Epithelial cell of prostate (primary cell): ENCODE results near the gene CCDC51.
"Not testable (repeated sequence)": the region's sequence is repeated elsewhere in the genome, so short reads cannot be mapped to it uniquely, and the experiment has no call there.

ENCODE experiments used
- DNase-seq: peaks from one replicate; pipeline ENCODE4 v3.0.0-alpha.2; 2011; ENCODE audit warnings: low read depth, low spot score
- H3K27ac ChIP-seq: fragments of 450-650 bp; 2 replicates; pipeline ENCODE4 v1.5.1; 2017; ENCODE audit warnings: mild to moderate bottlenecking

Gene CCDC51

GRCh38 chr3:48439820-48440589 is at the start of gene CCDC51, which contains the start of gene TMA7:
Gene CCDC51, minus strand, starts transcription at chr3:48440119. Its CDS starts 4,991 bp downstream, at chr3:48435128.
Gene TMA7, plus strand, starts transcription at chr3:48440257. Its CDS starts 40 bp downstream, at chr3:48440297.
- peak; percentile 84 for DNase-seq
- peak within 1 kb of the TSS; percentile 86 for H3K27ac ChIP-seq

GRCh38 chr3:48486952-48487351 is 47.0 kb upstream of the CCDC51 start:
- DNase-seq, result no peak
- no peak overlapping the region for H3K27ac ChIP-seq

- not testable (repeated sequence) for DNase-seq, H3K27ac ChIP-seq
Observed at GRCh38 chr3:48482822-48483221, 42.9 kb upstream of the CCDC51 start.

GRCh38 chr3:48480891-48481290 is 41.0 kb upstream of the CCDC51 start:
- DNase-seq, result not testable (repeated sequence)

GRCh38 chr3:48478626-48479555 is 39.0 kb upstream of the CCDC51 start:
- DNase-seq, result no peak
- no peak overlapping the region for H3K27ac ChIP-seq

More at GRCh38 chr3:48480891-48481290, 41.0 kb upstream of the CCDC51 start:
- H3K27ac ChIP-seq, result not testable (repeated sequence)

- no peak overlapping the region for H3K27ac ChIP-seq
- no peak for DNase-seq
Observed at GRCh38 chr3:48477959-48478520, 38.1 kb upstream of the CCDC51 start.

GRCh38 chr3:48476426-48477053 is 36.6 kb upstream of the CCDC51 start:
- H3K27ac ChIP-seq, result no peak overlapping the region
- DNase-seq, result no peak

- DNase-seq, result no peak
- no peak overlapping the region for H3K27ac ChIP-seq
Observed at GRCh38 chr3:48475188-48475587, 35.3 kb upstream of the CCDC51 start.

GRCh38 chr3:48474619-48475018 is 34.7 kb upstream of the CCDC51 start:
- no peak overlapping the region for H3K27ac ChIP-seq
- no peak for DNase-seq

- DNase-seq, H3K27ac ChIP-seq: not testable (repeated sequence)
Observed at GRCh38 chr3:48474031-48474430, 34.1 kb upstream of the CCDC51 start.

GRCh38 chr3:48473617-48473952 is 33.7 kb upstream of the CCDC51 start:
- peak overlapping the region; percentile 82 for H3K27ac ChIP-seq
- DNase-seq, result no peak

GRCh38 chr3:48472923-48473616 is 33.2 kb upstream of the CCDC51 start:
- H3K27ac ChIP-seq, result peak overlapping the region; percentile 82
- DNase-seq, result peak; percentile 58

- peak overlapping the region; percentile 82 for H3K27ac ChIP-seq
- DNase-seq, result no peak
Observed at GRCh38 chr3:48472673-48472922, 32.7 kb upstream of the CCDC51 start.

- H3K27ac ChIP-seq, result no peak overlapping the region
Observed at GRCh38 chr3:48470286-48470685, 30.4 kb upstream of the CCDC51 start.

GRCh38 chr3:48469046-48469915 is 29.4 kb upstream of the CCDC51 start:
- no peak overlapping the region for H3K27ac ChIP-seq
- no peak for DNase-seq

More at GRCh38 chr3:48470286-48470685, 30.4 kb upstream of the CCDC51 start:
- DNase-seq, result no peak

GRCh38 chr3:48468329-48468731 is 28.4 kb upstream of the CCDC51 start:
- DNase-seq, result no peak
- H3K27ac ChIP-seq, result peak overlapping the region; percentile 98

- no peak for DNase-seq
- peak overlapping the region; percentile 98 for H3K27ac ChIP-seq
Observed at GRCh38 chr3:48467473-48468267, 27.8 kb upstream of the CCDC51 start.

- H3K27ac ChIP-seq, result peak overlapping the region; percentile 98
- DNase-seq, result no peak
Observed at GRCh38 chr3:48467110-48467454, 27.2 kb upstream of the CCDC51 start.
